Pancreas (tissue), 10 donors: Measurements from ENCODE around the gene ADCY4. TPM values are rescaled to one million over a fixed set of nuclear protein-coding genes. Genes with fewer than 3 reads are reported as not detected.

Experiments
- ATAC-seq, 4 donors: fragments of 200-7000 bp; cut with Tn5 transposase; one replicate each; pipeline versions ENCODE4 v1.8.0 to v1.9.1; 2020; ENCODE audit warnings: mild to moderate bottlenecking in 4 of 4, moderate library complexity in 4 of 4
- DNase-seq, 6 donors: peaks; one replicate each; pipeline ENCODE4 v3.0.0-alpha.2; 2020
- FAIRE-seq: peaks from 2 replicates; lab custom pipeline; 2012; peaks lifted over from hg19 to GRCh38; lab: Jason Lieb, UNC
- H3K27ac ChIP-seq, 4 donors: fragments of 200-600 bp; sonication (generic); 1 replicate in 3 of 4; 2 replicates in 1 of 4; pipeline versions ENCODE4 v1.5.0 to v1.8.0; 2020
- H3K27me3 ChIP-seq, 4 donors: fragments of 200-600 bp; one replicate each; pipeline ENCODE4 v1.8.0; 2021
- H3K36me3 ChIP-seq, 3 donors: fragments of 200-600 bp; sonication (generic) in 1 of 3; one replicate each; pipeline versions ENCODE4 v1.5.0 to v1.8.0; 2020 to 2021
- H3K4me1 ChIP-seq, 3 donors: fragments of 200-600 bp; one replicate each; pipeline ENCODE4 v1.8.0; 2021
- H3K4me3 ChIP-seq, 4 donors: fragments of 200-600 bp; sonication (generic) in 2 of 4; one replicate each; pipeline versions ENCODE4 v1.5.0 to v1.8.0; 2020 to 2021
- H3K9me3 ChIP-seq, 4 donors: fragments of 200-600 bp; one replicate each; pipeline ENCODE4 v1.8.0; 2021
- CTCF ChIP-seq, 4 donors: fragments of 200-600 bp; sonication (generic) in 3 of 4; IDR thresholded peaks; one replicate each; pipeline versions ENCODE4 v1.5.0 to v1.8.0; 2021; ENCODE audit warnings: antibody characterized with exemption in 4 of 4
- WGBS, 2 donors: extraction: QIAGEN DNeasy Blood & Tissue Kit; methylation state at CpG; one replicate each; pipeline ENCODE4 v1.1.7; 2013; 5-methylcytosine and 5-hydroxymethylcytosine counted together
- intact Hi-C, 3 donors: fragments of 100-400 bp; cut with DNase I; formaldehyde crosslinking; loops; one replicate each; pipeline versions ENCODE4 v1.11.1 to v1.14.2; 2022
- polyA plus RNA-seq, 2 donors: library from polyadenylated mRNA; stranded (reverse); fragments of 200-250 nt; gene quantifications; one replicate each; pipeline ENCODE4 v1.2.3, GENCODE V29; 2013
- total RNA-seq, 6 donors: library from RNA; stranded (reverse); fragmentation: NEBNext Ultra II Directional in 4 of 6; extraction: Animal tissue kit (Norgen Biotek cat#: 25700) in 4 of 6; gene quantifications; one replicate each; pipeline versions ENCODE4 v1.2.1 to v1.2.4, GENCODE V29; 2021 to 2023
- donor health status: healthy with polysubstance abuse.
- donor health status: DM: no; HTN: no; CAD: no; lungs with moderate emphysema.
- donor health status: DM: no; HTN: no; CAD: no.
- donor health status: control.
- donor health status: control.
- donor health status: Bipolar disorder and iron deficiency.
- donor health status: DM: yes; HTN: yes; CAD: no.
- donor health status: DM: no; HTN: no; CAD: no.
- donor health status: DM: no; HTN: no; CAD: no.
- donor health status: DM: yes; HTN: yes; CAD: no.

ADCY4 gene
- total and polyA plus RNA-seq, 8 donors = 3.2 to 59.3 (median 5.3) TPM

- intact Hi-C loops = no loop called here
Measured at GRCh38 chr14:24309538-24310264, 25.2 kb downstream of the ADCY4 start, which contains the start of gene LTB4R2. Gene LTB4R2, plus strand, starts transcription at chr14:24310140. Its CDS starts 525 bp downstream, at chr14:24310665.

GRCh38 chr14:24308342-24309124 is 26.3 kb downstream of the ADCY4 start:
- Histone ChIP-seq H3K9me3 (no peaks in the 10 kb centered on the region), H3K4me1 (peaks cover 25 to 44% (median 33%) of the 10 kb centered on the region in 3 donors), H3K4me3 (no peak overlapping the region), H3K36me3 (peaks cover 0 to 31% (median 20%) of the 10 kb centered on the region in 3 donors), H3K27me3 (no peaks in the 10 kb centered on the region), H3K27ac (peak overlapping the region in 2 of 4 donors; percentile 78 to 84)
- FAIRE-seq (no peak), DNase-seq (peak in 1 of 6 donors; percentile 8), ATAC-seq (no peak)
- peak in 1 of 4 donors; percentile 10 for TF ChIP-seq CTCF (IDR thresholded peaks at IDR 0.05)
- intact Hi-C loops = no loop called here
- 66 to 72% methylated on average over 6 to 7 of the region's 7 CpGs for WGBS, 2 donors

More at GRCh38 chr14:24309538-24310264, 25.2 kb downstream of the ADCY4 start, which contains the start of gene LTB4R2:
- no peaks in the 10 kb centered on the region for H3K27me3 ChIP-seq
- DNase-seq = peak in 1 of 6 donors; percentile 64
- no peaks in the 10 kb centered on the region for H3K9me3 ChIP-seq
- peaks cover 0 to 19% (median 8%) of the 10 kb centered on the region in 3 donors for H3K36me3 ChIP-seq
- WGBS, 2 donors = 64 to 67% methylated on average over 5 of the region's 5 CpGs
- no peak for ATAC-seq
- no peak for TF ChIP-seq CTCF (IDR thresholded peaks at IDR 0.05)
- peaks cover 25 to 44% (median 33%) of the 10 kb centered on the region in 3 donors for H3K4me1 ChIP-seq
- peak within 1 kb of the TSS; percentile 33 to 64 (median 47) for H3K4me3 ChIP-seq
- no peak for FAIRE-seq
- H3K27ac ChIP-seq = peak within 1 kb of the TSS; percentile 76 to 91 (median 89)

- Histone ChIP-seq H3K4me3 (peak within 1 kb of the TSS in 1 of 4 donors; percentile 20), H3K36me3 (peaks cover 0 to 35% (median 25%) of the 10 kb centered on the region in 3 donors), H3K9me3 (no peaks in the 10 kb centered on the region), H3K4me1 (peaks cover 25 to 44% (median 33%) of the 10 kb centered on the region in 3 donors), H3K27ac (peak within 1 kb of the TSS; percentile 28 to 84 (median 64)), H3K27me3 (no peaks in the 10 kb centered on the region)
- peak; percentile 66 to 78 (median 72) for ATAC-seq
- 28 to 29% methylated on average over 6 of the region's 6 CpGs for WGBS, 2 donors
- intact Hi-C loops = no loop called here
- TF ChIP-seq CTCF (IDR thresholded peaks at IDR 0.05) = peak; percentile 92 to 97 (median 94)
- peak in 5 of 6 donors; percentile 86 to 88 (median 87) for DNase-seq
- FAIRE-seq = no peak
Measured at GRCh38 chr14:24307575-24308341, 27.1 kb downstream of the ADCY4 start, which contains the start of gene CIDEB. Gene CIDEB, minus strand, starts transcription at chr14:24307977. Its CDS starts 119 bp downstream, at chr14:24307858.

- ATAC-seq = no peak
- H3K4me3 ChIP-seq = peak overlapping the region in 1 of 4 donors; percentile 20
- no peak for TF ChIP-seq CTCF (IDR thresholded peaks at IDR 0.05)
- H3K4me1 ChIP-seq = peaks cover 25 to 44% (median 33%) of the 10 kb centered on the region in 3 donors
- 67 to 69% methylated on average over 11 of the region's 11 CpGs for WGBS, 2 donors
- H3K27me3 ChIP-seq = no peaks in the 10 kb centered on the region
- H3K27ac ChIP-seq = peak overlapping the region; percentile 28 to 84 (median 64)
- H3K36me3 ChIP-seq = peaks cover 0 to 41% (median 28%) of the 10 kb centered on the region in 3 donors
- DNase-seq = no peak
- FAIRE-seq = no peak
- H3K9me3 ChIP-seq = no peaks in the 10 kb centered on the region
- intact Hi-C loops = no loop called here
Measured at GRCh38 chr14:24307156-24307574, 27.7 kb downstream of the ADCY4 start.
